Mammary epithelial cell (primary cell): Measurements from ENCODE around the gene RABL6.

Experiments used
- EZH2 ChIP-seq: IDR thresholded peaks from 2 replicates; pipeline ENCODE4 v1.6.1; 2012; ENCODE audit warnings: low read length, inconsistent platforms, borderline replicate concordance
- TF ChIP-seq, protein P1 (sequence below), 2 donors: IDR thresholded peaks in 1 of 2; conservative IDR thresholded peaks in 1 of 2; 2 replicates each; pipeline ENCODE4 v1.5.1; 2011 to 2012; ENCODE audit warnings: inconsistent platforms in 2 of 2, low read length in 2 of 2, mild to moderate bottlenecking in 2 of 2, control low read depth in 1 of 2, low read depth in 1 of 2; ENCODE audit not compliant: insufficient read depth in 1 of 2; ENCODE audit errors: extremely low read depth in 1 of 2

DNA sequence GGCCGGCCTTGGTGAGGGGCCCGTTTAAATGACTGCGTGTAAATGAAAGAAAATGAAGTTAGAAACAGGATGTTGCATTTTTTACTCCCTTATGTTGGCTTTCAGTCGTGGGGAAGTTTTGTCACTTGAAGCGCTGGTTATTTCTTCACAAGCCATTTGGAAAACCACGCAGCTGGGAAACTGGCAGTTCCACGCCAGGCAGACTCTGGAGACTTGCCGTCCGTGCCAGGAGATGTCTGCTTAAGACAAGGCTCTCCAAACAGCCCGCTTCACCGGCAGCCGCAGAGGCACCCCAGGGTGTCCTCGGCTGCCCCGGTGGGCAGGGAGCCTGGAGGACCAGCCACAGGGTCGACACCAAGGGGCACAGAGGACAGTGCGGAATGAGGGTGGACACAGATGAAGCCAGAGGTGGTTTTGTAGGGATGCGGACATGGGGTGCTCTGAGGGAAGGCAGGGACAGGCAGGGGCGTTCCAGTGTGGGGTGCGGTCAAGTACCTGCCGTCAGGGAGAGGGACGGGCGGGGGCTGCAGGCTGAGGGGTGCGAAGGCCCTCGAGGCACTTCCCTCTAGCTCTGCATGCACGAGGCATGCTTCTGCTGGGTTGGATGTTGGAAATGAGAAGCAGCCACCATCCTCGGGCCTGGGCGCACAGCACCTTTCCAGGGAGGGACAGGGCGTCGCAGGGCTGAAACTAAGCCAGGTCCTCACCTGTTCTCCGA, 23.4 kb downstream of the RABL6 start:
- TF ChIP-seq, protein P1, sequence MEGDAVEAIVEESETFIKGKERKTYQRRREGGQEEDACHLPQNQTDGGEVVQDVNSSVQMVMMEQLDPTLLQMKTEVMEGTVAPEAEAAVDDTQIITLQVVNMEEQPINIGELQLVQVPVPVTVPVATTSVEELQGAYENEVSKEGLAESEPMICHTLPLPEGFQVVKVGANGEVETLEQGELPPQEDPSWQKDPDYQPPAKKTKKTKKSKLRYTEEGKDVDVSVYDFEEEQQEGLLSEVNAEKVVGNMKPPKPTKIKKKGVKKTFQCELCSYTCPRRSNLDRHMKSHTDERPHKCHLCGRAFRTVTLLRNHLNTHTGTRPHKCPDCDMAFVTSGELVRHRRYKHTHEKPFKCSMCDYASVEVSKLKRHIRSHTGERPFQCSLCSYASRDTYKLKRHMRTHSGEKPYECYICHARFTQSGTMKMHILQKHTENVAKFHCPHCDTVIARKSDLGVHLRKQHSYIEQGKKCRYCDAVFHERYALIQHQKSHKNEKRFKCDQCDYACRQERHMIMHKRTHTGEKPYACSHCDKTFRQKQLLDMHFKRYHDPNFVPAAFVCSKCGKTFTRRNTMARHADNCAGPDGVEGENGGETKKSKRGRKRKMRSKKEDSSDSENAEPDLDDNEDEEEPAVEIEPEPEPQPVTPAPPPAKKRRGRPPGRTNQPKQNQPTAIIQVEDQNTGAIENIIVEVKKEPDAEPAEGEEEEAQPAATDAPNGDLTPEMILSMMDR (conservative IDR thresholded peaks at IDR 0.05 in 1 of 2, IDR thresholded peaks at IDR 0.05 in 1 of 2; ENCODE audit: extremely low read depth in 1 of 2, insufficient read depth in 1 of 2, low read depth in 1 of 2, low read length in 2 of 2) = no peak
- TF ChIP-seq EZH2 = no peak
